HUDEP-2 (cell line): ENCODE results near the gene SLC30A2.

Source experiments
- DNase-seq, 76 experiments: peaks; one replicate each; lab custom pipeline; 2025; ENCODE audit not compliant: unreplicated experiment in 76 of 76; lab: John Stamatoyannopoulos, UW

Gene SLC30A2

GRCh38 chr1:26070963-26071342, 25.0 kb upstream of the SLC30A2 start:
- no peak for DNase-seq

GRCh38 chr1:26070296-26070962, 24.5 kb upstream of the SLC30A2 start:
- peak in 72 of 76 experiments; percentile 23 to 96 (median 72) for DNase-seq

- no peak for DNase-seq
These were observed 24.0 kb upstream of the SLC30A2 start for GRCh38 chr1:26069941-26070295.

- no peak for DNase-seq
These were observed 21.6 kb upstream of the SLC30A2 start, which contains the start of gene TRIM63 for GRCh38 chr1:26067432-26067911. Gene TRIM63 (minus strand): TSS chr1:26067630. CDS start chr1:26067494, 136 bp downstream.

GRCh38 chr1:26066857-26067256, 20.9 kb upstream of the SLC30A2 start:
- peak in 73 of 76 experiments; percentile 46 to 93 (median 82) for DNase-seq

- no peak for DNase-seq
These were observed 20.2 kb upstream of the SLC30A2 start for GRCh38 chr1:26066160-26066559.

GRCh38 chr1:26064553-26064952, 18.6 kb upstream of the SLC30A2 start:
- no peak for DNase-seq

GRCh38 chr1:26060832-26061574, 15.1 kb upstream of the SLC30A2 start:
- DNase-seq, result no peak

- DNase-seq, result no peak
These were observed 14.0 kb upstream of the SLC30A2 start for GRCh38 chr1:26059906-26060305.

- no peak for DNase-seq
These were observed 12.2 kb upstream of the SLC30A2 start for GRCh38 chr1:26058052-26058595.

GRCh38 chr1:26057189-26057588, 11.3 kb upstream of the SLC30A2 start:
- DNase-seq, result no peak

- no peak for DNase-seq
These were observed 9.1 kb upstream of the SLC30A2 start for GRCh38 chr1:26055041-26055440.

- DNase-seq, result no peak
These were observed 8.0 kb upstream of the SLC30A2 start for GRCh38 chr1:26053718-26054560.

GRCh38 chr1:26050248-26050640, 4.3 kb upstream of the SLC30A2 start:
- DNase-seq, result no peak

- DNase-seq, result peak in 1 of 76 experiments; percentile 5
These were observed 3.8 kb upstream of the SLC30A2 start for GRCh38 chr1:26049531-26050247.

GRCh38 chr1:26047278-26047874, 1.5 kb upstream of the SLC30A2 start:
- DNase-seq, result no peak

GRCh38 chr1:26046246-26047095, 553 bp upstream of the SLC30A2 start:
- DNase-seq, result peak in 1 of 76 experiments; percentile 15

- peak in 1 of 76 experiments; percentile 11 for DNase-seq
These were observed 772 bp downstream of the SLC30A2 start for GRCh38 chr1:26044971-26045721.
